ENCODE data around the gene RNF125. TPM values are rescaled to one million over a fixed set of nuclear protein-coding genes. Genes with fewer than 3 reads are reported as not detected.

Gene RNF125
- total and polyA plus RNA-seq, 11 donors, result 1.1 to 12.5 (median 3.3) TPM

- peaks cover 0 to 17% (median 0%) of the 10 kb centered on the region in 12 donors for H3K4me1 ChIP-seq
- WGBS, 4 donors, result 90 to 96% (median 95%) methylated on average over 3 of the region's 3 CpGs
- no peaks in the 10 kb centered on the region for H3K9me3 ChIP-seq
Observed at GRCh38 chr18:32110005-32110404, 91.4 kb downstream of the RNF125 start.

GRCh38 chr18:32111706-32112105, 93.1 kb downstream of the RNF125 start:
- 71 to 78% (median 74%) methylated on average over 3 of the region's 3 CpGs for WGBS, 4 donors
- Histone ChIP-seq H3K9me3 (no peaks in the 10 kb centered on the region), H3K4me3 (no peak overlapping the region), H3K27me3 (no peaks in the 10 kb centered on the region), H3K36me3 (peaks cover 0 to 63% (median 35%) of the 10 kb centered on the region in 9 donors), H3K4me1 (peaks cover 0 to 7% (median 0%) of the 10 kb centered on the region in 12 donors), H3K27ac (no peak overlapping the region)
- TF ChIP-seq CTCF (IDR thresholded peaks at IDR 0.05), result no peak
- no peak for TF ChIP-seq POLR2A (IDR thresholded peaks at IDR 0.05)
- ATAC-seq (no peak), DNase-seq (no peak)
- intact Hi-C loops (cut with DNase I), result no loop called here

More at GRCh38 chr18:32110005-32110404, 91.4 kb downstream of the RNF125 start:
- intact Hi-C loops (cut with DNase I), result no loop called here
- DNase-seq (no peak), ATAC-seq (no peak)
- peaks cover 0 to 48% (median 27%) of the 10 kb centered on the region in 9 donors for H3K36me3 ChIP-seq
- H3K4me3 ChIP-seq, result no peak overlapping the region
- H3K27ac ChIP-seq, result no peak overlapping the region
- H3K27me3 ChIP-seq, result no peaks in the 10 kb centered on the region
- TF ChIP-seq CTCF (IDR thresholded peaks at IDR 0.05) (no peak), POLR2A (IDR thresholded peaks at IDR 0.05) (no peak)

GRCh38 chr18:32112826-32113225, 94.2 kb downstream of the RNF125 start:
- Histone ChIP-seq H3K9me3 (no peaks in the 10 kb centered on the region), H3K27me3 (no peaks in the 10 kb centered on the region), H3K4me1 (peaks cover 0 to 7% (median 0%) of the 10 kb centered on the region in 12 donors), H3K27ac (no peak overlapping the region), H3K36me3 (peaks cover 0 to 74% (median 45%) of the 10 kb centered on the region in 9 donors), H3K4me3 (no peak overlapping the region)
- no peak for TF ChIP-seq CTCF (IDR thresholded peaks at IDR 0.05)
- TF ChIP-seq POLR2A (IDR thresholded peaks at IDR 0.05), result no peak
- ATAC-seq (no peak), DNase-seq (no peak)
- WGBS, 4 donors, result 79 to 85% (median 82%) methylated on average over 4 of the region's 4 CpGs
- intact Hi-C loops (cut with DNase I), result no loop called here

GRCh38 chr18:32114293-32114942, 95.8 kb downstream of the RNF125 start:
- H3K9me3 ChIP-seq, result no peaks in the 10 kb centered on the region
- DNase-seq (no peak), ATAC-seq (no peak)
- H3K27me3 ChIP-seq, result no peaks in the 10 kb centered on the region
- peaks cover 0 to 76% (median 61%) of the 10 kb centered on the region in 9 donors for H3K36me3 ChIP-seq
- TF ChIP-seq POLR2A (IDR thresholded peaks at IDR 0.05) (no peak), CTCF (IDR thresholded peaks at IDR 0.05) (no peak)
- H3K4me3 ChIP-seq, result no peak overlapping the region
- H3K27ac ChIP-seq, result no peak overlapping the region
- 93 to 97% (median 95%) methylated on average over 4 of the region's 4 CpGs for WGBS, 4 donors
- intact Hi-C loops (cut with DNase I), result no loop called here
- H3K4me1 ChIP-seq, result peaks cover 0 to 7% (median 0%) of the 10 kb centered on the region in 12 donors
